K562 (cell line): Measurements from ENCODE around the gene THOC7. TPM values are rescaled to one million over a fixed set of nuclear protein-coding genes. Genes with fewer than 3 reads are reported as not detected.

Source experiments
- ARID3A ChIP-seq: IDR thresholded peaks from 2 replicates; pipeline ENCODE4 v1.6.1; 2012; ENCODE audit warnings: low read depth, low read length, improper control_type of control experiment, borderline replicate concordance
- DNMT1 ChIP-seq: fragments of 450-650 bp; IDR thresholded peaks from 2 replicates; pipeline ENCODE4 v1.6.1; 2016; ENCODE audit warnings: antibody characterized with exemption, mild to moderate bottlenecking
- E4F1 ChIP-seq: fragments of 250-450 bp; sonication (Bioruptor Pico); IDR thresholded peaks from 2 replicates; pipeline ENCODE4 v1.5.0; 2021; ENCODE audit warnings: mild to moderate bottlenecking, borderline replicate concordance
- FOXJ3 ChIP-seq: sonication (generic); formaldehyde crosslinking; IDR thresholded peaks from 2 replicates; pipeline ENCODE4 v1.4.0; 2020; ENCODE audit warnings: mild to moderate bottlenecking, missing genetic modification reagents
- JUN ChIP-seq, 2 experiments: sonication (generic) in 1 of 2; formaldehyde crosslinking in 1 of 2; IDR thresholded peaks; 2 replicates each; pipeline versions ENCODE4 v1.6.1 to v1.8.0; 2012 to 2022; ENCODE audit warnings: borderline replicate concordance in 2 of 2, mild to moderate bottlenecking in 2 of 2, improper control_type of control experiment in 1 of 2, low read depth in 1 of 2, low read length in 1 of 2, missing genetic modification reagents in 1 of 2
- KLF13 ChIP-seq: fragments of 450-650 bp; IDR thresholded peaks from 2 replicates; pipeline ENCODE4 v1.6.1; 2016; ENCODE audit warnings: missing genetic modification characterization, low read depth, mild to moderate bottlenecking, missing compliant biosample characterization, moderate library complexity, borderline replicate concordance
- MCM5 ChIP-seq: fragments of 450-650 bp; IDR thresholded peaks from 2 replicates; pipeline ENCODE4 v1.6.1; 2016; ENCODE audit warnings: low read depth
- NR2C2 ChIP-seq, 2 experiments: fragments of 200-800 bp in 1 of 2; sonication (Bioruptor generic) in 1 of 2; sonication (generic) in 1 of 2; formaldehyde crosslinking in 1 of 2; IDR thresholded peaks; 2 replicates each; pipeline versions ENCODE4 v1.6.1 to v1.8.0; 2016 to 2022; ENCODE audit warnings: mild to moderate bottlenecking in 1 of 2, missing compliant biosample characterization in 1 of 2, missing genetic modification characterization in 1 of 2, missing genetic modification reagents in 1 of 2
- PATZ1 ChIP-seq: fragments of 250-450 bp; sonication (Bioruptor Pico); IDR thresholded peaks from 2 replicates; pipeline ENCODE4 v1.5.0; 2020; ENCODE audit warnings: mild to moderate bottlenecking, borderline replicate concordance
- ZBED1 ChIP-seq: IDR thresholded peaks from 2 replicates; pipeline ENCODE4 v1.6.1; 2014
- ZBTB49 ChIP-seq: sonication (generic); formaldehyde crosslinking; IDR thresholded peaks from 2 replicates; pipeline ENCODE4 v1.8.0; 2022; ENCODE audit warnings: missing genetic modification reagents, mild to moderate bottlenecking, borderline replicate concordance
- polyA plus RNA-seq, 8 experiments: library from polyadenylated mRNA; depleted of rRNA in 4 of 8; stranded (reverse) in 5 of 8; unstranded in 3 of 8; fragments of >200 nt; fragmentation: Nextera tagmentation in 2 of 8; fragmentation: Illumina TruSeq in 1 of 8; extraction: Ambion mirVana in 2 of 8; extraction: Trizol in 1 of 8; gene quantifications; 2 replicates each; pipeline versions ENCODE4 v1.2.1 to v1.2.3, GENCODE V29; 2011 to 2014; ENCODE audit warnings: inconsistent platforms in 1 of 8, missing spikeins in 1 of 8
- total RNA-seq, 7 experiments: library from RNA; depleted of rRNA in 6 of 7; stranded (reverse); fragments of >200 nt in 6 of 7; fragmentation: Illumina TruSeq in 2 of 7; extraction: Trizol in 2 of 7; gene quantifications; 2 replicates each; pipeline versions ENCODE4 v1.2.1 to v1.2.3, GENCODE V29; 2011 to 2021; ENCODE audit warnings: low replicate concordance in 1 of 7

THOC7 gene
- total and polyA plus RNA-seq, 9 of the 15 experiments (the other 6 are each of a cell fraction or from before 2014, with no cell fraction given) = 56.5 to 129 (median 94.7) TPM

GRCh38 chr3:63911873-63912767 lies 48.5 kb upstream of the THOC7 start, which contains the start of gene SCAANT1 (continued):
- no peak for TF ChIP-seq ARID3A
- TF ChIP-seq DNMT1 = no peak
- TF ChIP-seq PATZ1 (CRISPR knock-in tag) = no peak
- no peak for TF ChIP-seq ZBTB49 (CRISPR knock-in tag)
- no peak for TF ChIP-seq FOXJ3 (CRISPR knock-in tag)
- TF ChIP-seq ZBED1 = no peak
- TF ChIP-seq KLF13 (tag) = no peak
- peak; percentile 52; the same call in 1 of the 2 replicates for TF ChIP-seq JUN (IDR thresholded peaks at IDR 0.05; ENCODE audit: borderline replicate concordance, low read depth, low read length)
- TF ChIP-seq JUN (CRISPR knock-in tag; IDR thresholded peaks at IDR 0.05; ENCODE audit: borderline replicate concordance) = no peak
- TF ChIP-seq NR2C2 (CRISPR knock-in tag; IDR thresholded peaks at IDR 0.05) = no peak
- no peak for TF ChIP-seq NR2C2 (tag; IDR thresholded peaks at IDR 0.05)
- no peak for TF ChIP-seq E4F1
- TF ChIP-seq MCM5 = no peak
